Measurements from ENCODE around the gene HES4. TPM values are rescaled to one million over a fixed set of nuclear protein-coding genes. Genes with fewer than 3 reads are reported as not detected.

HES4 gene
- polyA plus RNA-seq, 1 of the 3 experiments (the other 2 are of a cell fraction): 4.7 TPM

Small RNA genes within 50 kb of the gene (small RNA-seq; reads per million reads assigned to genes)
- 0 reads per million in 7 experiments for gene AL645608.3

Other genes with a start within 250 kb of the HES4 start
- gene SAMD11, start 76.2 kb downstream of the HES4 start, polyA plus RNA-seq (2012; rRNA removed): 2.1 and 3.7 TPM in 2 replicates
- 114 and 124 TPM in 2 replicates for gene NOC2L, start 40.8 kb downstream of the HES4 start, polyA plus RNA-seq (2012; rRNA removed)
- 27.3 and 28.1 TPM in 2 replicates for gene KLHL17, start 39.5 kb downstream of the HES4 start, polyA plus RNA-seq (2012; rRNA removed)
- not detected in 2 replicates for gene PLEKHN1, start 33.6 kb downstream of the HES4 start, polyA plus RNA-seq (2012; rRNA removed)
- 0.18 and 0.25 TPM in 2 replicates for gene PERM1, start 18.0 kb downstream of the HES4 start, polyA plus RNA-seq (2012; rRNA removed)
- 22.9 and 28.6 TPM in 2 replicates for gene ISG15, start 13.4 kb upstream of the HES4 start, polyA plus RNA-seq (2012; rRNA removed)
- gene AGRN, start 20.0 kb upstream of the HES4 start, polyA plus RNA-seq (2012; rRNA removed): 24.0 and 31.6 TPM in 2 replicates
- gene RNF223, start 74.2 kb upstream of the HES4 start, polyA plus RNA-seq (2012; rRNA removed): not detected in 2 replicates
- 10.1 and 10.2 TPM in 2 replicates for gene C1orf159, start 116.0 kb upstream of the HES4 start, polyA plus RNA-seq (2012; rRNA removed)
- not detected in 2 replicates for gene TTLL10, start 173.8 kb upstream of the HES4 start, polyA plus RNA-seq (2012; rRNA removed)
- gene TNFRSF18, start 206.5 kb upstream of the HES4 start, polyA plus RNA-seq (2012; rRNA removed): 0.05 TPM in 1 of 2 replicates, not detected in the other
- gene TNFRSF4, start 214.1 kb upstream of the HES4 start, polyA plus RNA-seq (2012; rRNA removed): not detected in 2 replicates
- 182 and 265 TPM in 2 replicates for gene SDF4, start 231.9 kb upstream of the HES4 start, polyA plus RNA-seq (2012; rRNA removed)
- 32.0 and 38.8 TPM in 2 replicates for gene B3GALT6, start 232.1 kb upstream of the HES4 start, polyA plus RNA-seq (2012; rRNA removed)
- gene C1QTNF12, start 246.6 kb upstream of the HES4 start, polyA plus RNA-seq (2012; rRNA removed): 0.59 TPM in 1 of 2 replicates, not detected in the other